ENCODE measurements around the gene INS. TPM values are rescaled to one million over a fixed set of nuclear protein-coding genes. Genes with fewer than 3 reads are reported as not detected.
"Not testable (repeated sequence)": the region's sequence is repeated elsewhere in the genome, so short reads cannot be mapped to it uniquely, and the experiment has no call there.

INS gene
- polyA plus RNA-seq, 12 donors, result not detected

GRCh38 chr11:2133241-2134021 is 27.6 kb downstream of the INS start:
- DNase-seq, result no peak

GRCh38 chr11:2132874-2133240 is 28.2 kb downstream of the INS start:
- no peak for DNase-seq

GRCh38 chr11:2132246-2132645 is 28.8 kb downstream of the INS start:
- no peak for DNase-seq

GRCh38 chr11:2131371-2132236 is 29.4 kb downstream of the INS start:
- no peak for DNase-seq

GRCh38 chr11:2130881-2131352 is 30.1 kb downstream of the INS start:
- DNase-seq, result no peak

GRCh38 chr11:2129699-2130366 is 31.2 kb downstream of the INS start:
- DNase-seq, result no peak

- no peak for DNase-seq
These were observed 31.7 kb downstream of the INS start for GRCh38 chr11:2129308-2129698.

GRCh38 chr11:2128511-2129307 is 32.3 kb downstream of the INS start:
- DNase-seq, result no peak

GRCh38 chr11:2128130-2128510 is 32.9 kb downstream of the INS start:
- no peak for DNase-seq

GRCh38 chr11:2127482-2128129 is 33.4 kb downstream of the INS start:
- DNase-seq, result no peak

GRCh38 chr11:2126520-2127085 is 34.4 kb downstream of the INS start:
- DNase-seq, result no peak

- not testable (repeated sequence) for DNase-seq
These were observed 36.1 kb downstream of the INS start for GRCh38 chr11:2124736-2125484.

- DNase-seq, result no peak
These were observed 37.4 kb downstream of the INS start for GRCh38 chr11:2123628-2123960.

GRCh38 chr11:2122907-2123627 is 37.9 kb downstream of the INS start:
- no peak for DNase-seq

GRCh38 chr11:2122222-2122906 is 38.6 kb downstream of the INS start:
- no peak for DNase-seq

GRCh38 chr11:2121227-2122130 is 39.5 kb downstream of the INS start:
- no peak for DNase-seq

- DNase-seq, result no peak
These were observed 40.5 kb downstream of the INS start for GRCh38 chr11:2120359-2121100.
